ENCODE results near the gene TPM1. TPM values are rescaled to one million over a fixed set of nuclear protein-coding genes. Genes with fewer than 3 reads are reported as not detected.

The TPM1 gene
- total RNA-seq, 2 donors from 2014 or later: 576 to 607 TPM

GRCh38 chr15:63037976-63038720, 4.4 kb upstream of the TPM1 start:
- intact Hi-C loops (cut with DNase I, micrococcal nuclease): no loop called here
- DNase-seq (no peak), ATAC-seq (no peak)

GRCh38 chr15:63038926-63039673, 3.4 kb upstream of the TPM1 start:
- DNase-seq: no peak
- intact Hi-C loops (cut with DNase I, micrococcal nuclease): no loop called here
- ATAC-seq: no peak

- ATAC-seq: no peak
- DNase-seq: no peak
- intact Hi-C loops (cut with DNase I, micrococcal nuclease): loop anchor here in 1 of 2 donors (10.0 kb wide), 1 partner anchor 145 kb away; no protein-coding TSS in a partner anchor
Measured at GRCh38 chr15:63039811-63040210, 2.7 kb upstream of the TPM1 start.

- DNase-seq: no peak
- no peak for ATAC-seq
- intact Hi-C loops (cut with DNase I, micrococcal nuclease): loop anchor here in 1 of 2 donors (10.0 kb wide), 1 partner anchor 146 kb away; no protein-coding TSS in a partner anchor
Measured at GRCh38 chr15:63040509-63040908, 2.0 kb upstream of the TPM1 start.

- intact Hi-C loops (cut with DNase I, micrococcal nuclease): loop anchor here in 1 of 2 donors (10.0 kb wide), 1 partner anchor 146 kb away; no protein-coding TSS in a partner anchor
Measured at GRCh38 chr15:63040954-63041353, 1.6 kb upstream of the TPM1 start.

GRCh38 chr15:63041402-63041973, 1.1 kb upstream of the TPM1 start:
- intact Hi-C loops (cut with DNase I, micrococcal nuclease): loop anchor here in 1 of 2 donors (10.0 kb wide), 1 partner anchor 147 kb away; no protein-coding TSS in a partner anchor
- no peak for ATAC-seq
- DNase-seq: no peak

More at GRCh38 chr15:63040954-63041353, 1.6 kb upstream of the TPM1 start:
- no peak for ATAC-seq
- no peak for DNase-seq

GRCh38 chr15:63042877-63043334, 359 bp downstream of the TPM1 start:
- DNase-seq (no peak), ATAC-seq (peak; percentile 26)
- intact Hi-C loops (cut with DNase I, micrococcal nuclease): loop anchor here in 1 of 2 donors (10.0 kb wide), 1 partner anchor 148 kb away; no protein-coding TSS in a partner anchor

GRCh38 chr15:63043335-63044076, 959 bp downstream of the TPM1 start:
- intact Hi-C loops (cut with DNase I, micrococcal nuclease): loop anchor here in 1 of 2 donors (10.0 kb wide), 1 partner anchor 149 kb away; no protein-coding TSS in a partner anchor
- DNase-seq: peak; percentile 57 to 59
- peak; percentile 16 for ATAC-seq

GRCh38 chr15:63044077-63044644, 1.6 kb downstream of the TPM1 start:
- intact Hi-C loops (cut with DNase I, micrococcal nuclease): loop anchor here in 1 of 2 donors (10.0 kb wide), 1 partner anchor 149 kb away; no protein-coding TSS in a partner anchor
- ATAC-seq: no peak
- DNase-seq: no peak

GRCh38 chr15:63044645-63045464, 2.3 kb downstream of the TPM1 start:
- ATAC-seq (no peak), DNase-seq (peak in 1 of 2 donors; percentile 59)
- intact Hi-C loops (cut with DNase I, micrococcal nuclease): loop anchor here in 1 of 2 donors (5.0 to 10.0 kb wide), 2 partner anchors 47 to 150 kb away; no protein-coding TSS in a partner anchor

GRCh38 chr15:63045465-63045840, 2.9 kb downstream of the TPM1 start:
- intact Hi-C loops (cut with DNase I, micrococcal nuclease): loop anchor here in 1 of 2 donors (5.0 to 10.0 kb wide), 2 partner anchors 47 to 151 kb away; no protein-coding TSS in a partner anchor
- ATAC-seq (no peak), DNase-seq (no peak)

- DNase-seq (no peak), ATAC-seq (no peak)
Measured at GRCh38 chr15:63045879-63046278, 3.3 kb downstream of the TPM1 start.

GRCh38 chr15:63046917-63047760, 4.6 kb downstream of the TPM1 start:
- intact Hi-C loops (cut with DNase I, micrococcal nuclease): loop anchor here in 1 of 2 donors (5.0 to 10.0 kb wide), 2 partner anchors 45 to 152 kb away; no protein-coding TSS in a partner anchor
- no peak for ATAC-seq
- DNase-seq: no peak

More at GRCh38 chr15:63045879-63046278, 3.3 kb downstream of the TPM1 start:
- intact Hi-C loops (cut with DNase I, micrococcal nuclease): loop anchor here in 1 of 2 donors (5.0 to 10.0 kb wide), 2 partner anchors 46 to 151 kb away; no protein-coding TSS in a partner anchor

- intact Hi-C loops (cut with DNase I, micrococcal nuclease): loop anchor here in 1 of 2 donors (5.0 to 10.0 kb wide), 2 partner anchors 45 to 153 kb away; no protein-coding TSS in a partner anchor
- no peak for ATAC-seq
- DNase-seq: no peak
Measured at GRCh38 chr15:63047792-63048114, 5.2 kb downstream of the TPM1 start.

GRCh38 chr15:63048115-63048775, 5.7 kb downstream of the TPM1 start:
- intact Hi-C loops (cut with DNase I, micrococcal nuclease): loop anchor here in 1 of 2 donors (5.0 to 10.0 kb wide), 2 partner anchors 44 to 153 kb away; no protein-coding TSS in a partner anchor
- peak; percentile 62 for ATAC-seq
- DNase-seq: peak; percentile 93 to 95

All from left colon (tissue), 2 donors.